Glomerular visceral epithelial cell (primary cell): ENCODE measurements around the gene G6PD.
A peak's percentile ranks its signal among the peaks of the same experiment; 100 is the strongest.
"Not testable (repeated sequence)": the region's sequence is repeated elsewhere in the genome, so short reads cannot be mapped to it uniquely, and the experiment has no call there.

Experiments used
- DNase-seq: peaks from one replicate; pipeline ENCODE4 v3.0.0-alpha.2; 2016; ENCODE audit errors: extremely low spot score

Gene G6PD

GRCh38 chrX:154542723-154543424 lies 3.8 kb downstream of the G6PD start:
- DNase-seq = no peak

DNA sequence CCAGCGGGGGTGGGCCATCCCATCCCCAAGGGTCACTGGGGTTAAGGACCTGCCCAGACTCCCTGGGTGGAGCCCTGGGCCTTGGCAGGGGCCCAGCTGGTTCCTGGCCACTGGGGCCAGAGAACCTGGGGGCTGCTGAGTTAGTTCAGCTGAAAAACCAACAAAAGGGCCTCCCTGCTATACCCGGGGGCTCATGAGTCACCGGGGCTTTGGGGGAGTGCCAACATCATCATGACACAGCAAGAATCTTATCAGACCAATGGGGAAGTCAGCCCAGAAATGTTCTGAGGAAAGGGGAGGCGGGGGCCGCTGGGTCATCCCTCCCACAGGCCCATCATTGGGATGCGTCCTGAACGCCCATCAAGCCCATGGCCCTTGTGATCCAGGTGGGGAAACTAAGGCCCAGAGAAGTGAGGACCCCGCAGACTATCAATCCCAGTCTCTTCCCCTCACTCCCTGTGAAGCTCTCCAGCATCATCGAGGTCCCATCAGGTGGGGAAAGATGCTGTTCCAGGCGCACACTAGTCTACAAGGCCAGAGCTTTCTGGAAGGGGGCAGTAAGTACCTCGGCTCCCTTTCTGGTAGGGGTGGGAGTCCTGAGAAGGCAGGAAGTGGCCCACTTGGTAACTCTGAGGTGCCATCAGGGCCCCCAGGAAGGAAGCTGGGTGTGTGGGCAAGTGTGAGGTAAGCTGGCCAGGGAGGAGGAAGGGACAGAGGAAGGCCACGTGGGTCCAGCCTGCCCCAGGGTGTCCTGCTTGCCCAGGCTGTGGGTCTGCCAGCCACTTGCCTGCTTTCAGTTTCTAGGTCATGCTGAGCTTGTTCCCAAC lies 4.5 kb downstream of the G6PD start:
- DNase-seq = peak; percentile 90

DNA sequence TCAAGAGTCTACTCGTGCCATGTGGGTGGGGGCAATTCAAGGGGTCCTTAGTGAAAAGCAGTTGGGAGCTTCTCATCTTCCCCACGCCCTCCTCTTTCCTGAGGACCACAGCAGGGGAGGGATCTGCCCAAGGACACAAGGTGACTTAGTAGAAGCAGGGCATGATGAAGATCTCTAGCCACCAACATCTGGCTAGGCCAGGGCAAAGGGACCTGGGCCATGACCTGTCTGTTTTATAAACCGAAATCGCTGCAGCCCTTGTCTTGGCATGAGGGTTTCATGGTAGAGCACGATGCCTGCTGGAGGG lies 5.1 kb downstream of the G6PD start:
- no peak for DNase-seq

DNA sequence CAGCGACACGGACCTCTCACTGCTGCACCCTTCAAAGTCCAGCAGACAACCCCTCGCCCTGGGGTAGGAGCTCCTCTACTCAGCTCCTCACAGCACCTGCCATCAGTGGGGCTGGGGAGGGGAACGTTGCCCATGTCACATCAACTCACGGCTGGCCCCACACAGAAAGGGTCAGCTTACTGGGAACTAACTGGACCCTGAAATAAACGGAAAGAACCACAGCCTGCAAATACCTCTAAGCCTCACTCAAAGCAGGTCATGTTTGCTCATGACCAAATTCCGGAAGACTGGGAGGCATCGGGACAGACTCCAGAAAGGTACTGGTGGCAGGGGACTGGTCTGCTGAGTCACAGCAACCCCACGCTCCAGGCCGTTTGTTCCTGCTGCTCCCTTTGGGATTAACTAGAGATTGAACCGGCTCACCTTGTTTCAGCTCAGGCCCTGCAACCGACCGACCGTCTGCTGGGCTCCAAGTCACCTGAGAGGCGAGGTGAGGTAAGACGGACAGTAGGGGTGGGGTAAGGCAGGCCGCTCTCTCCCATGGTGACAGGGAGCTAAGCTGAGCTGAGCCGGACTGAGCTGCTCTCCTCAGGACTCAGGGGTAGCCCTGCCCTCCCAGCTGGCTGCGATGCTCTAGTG lies 5.6 kb downstream of the G6PD start:
- DNase-seq = no peak

GRCh38 chrX:154540365-154540764 lies 6.3 kb downstream of the G6PD start:
- not testable (repeated sequence) for DNase-seq

DNA sequence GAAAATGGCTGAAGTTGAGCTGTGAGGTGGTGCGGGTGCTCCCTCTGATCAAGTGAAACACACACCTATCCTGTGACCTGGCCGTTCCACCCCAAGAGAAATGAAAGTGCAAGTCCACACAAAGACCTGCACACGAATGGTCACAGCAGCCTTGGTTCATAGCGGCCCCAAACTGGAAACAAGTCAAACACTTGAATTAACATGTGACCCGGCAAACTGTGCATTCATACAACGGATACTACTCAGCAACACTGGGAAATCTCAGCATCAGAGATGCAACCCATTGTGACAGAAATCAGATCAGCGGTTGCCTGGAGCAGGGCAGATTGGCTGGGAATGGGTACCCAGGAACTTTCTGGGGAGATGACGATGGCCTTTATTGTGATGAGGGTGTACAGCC lies 7.6 kb downstream of the G6PD start:
- no peak for DNase-seq

DNA sequence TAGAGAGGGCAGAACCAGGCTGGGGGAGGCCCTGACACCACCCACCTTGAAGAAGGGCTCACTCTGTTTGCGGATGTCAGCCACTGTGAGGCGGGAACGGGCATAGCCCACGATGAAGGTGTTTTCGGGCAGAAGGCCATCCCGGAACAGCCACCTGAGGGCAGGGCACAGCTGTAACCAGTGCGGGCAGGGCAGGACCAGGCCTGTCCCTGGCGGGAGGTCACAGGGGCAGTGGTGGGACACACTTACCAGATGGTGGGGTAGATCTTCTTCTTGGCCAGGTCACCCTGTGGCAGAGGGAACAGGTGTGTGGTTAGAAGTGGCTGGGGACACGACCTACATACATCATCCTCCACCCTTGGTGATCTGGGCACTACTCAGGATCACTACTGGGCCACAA lies 10.8 kb downstream of the G6PD start:
- no peak for DNase-seq

DNA sequence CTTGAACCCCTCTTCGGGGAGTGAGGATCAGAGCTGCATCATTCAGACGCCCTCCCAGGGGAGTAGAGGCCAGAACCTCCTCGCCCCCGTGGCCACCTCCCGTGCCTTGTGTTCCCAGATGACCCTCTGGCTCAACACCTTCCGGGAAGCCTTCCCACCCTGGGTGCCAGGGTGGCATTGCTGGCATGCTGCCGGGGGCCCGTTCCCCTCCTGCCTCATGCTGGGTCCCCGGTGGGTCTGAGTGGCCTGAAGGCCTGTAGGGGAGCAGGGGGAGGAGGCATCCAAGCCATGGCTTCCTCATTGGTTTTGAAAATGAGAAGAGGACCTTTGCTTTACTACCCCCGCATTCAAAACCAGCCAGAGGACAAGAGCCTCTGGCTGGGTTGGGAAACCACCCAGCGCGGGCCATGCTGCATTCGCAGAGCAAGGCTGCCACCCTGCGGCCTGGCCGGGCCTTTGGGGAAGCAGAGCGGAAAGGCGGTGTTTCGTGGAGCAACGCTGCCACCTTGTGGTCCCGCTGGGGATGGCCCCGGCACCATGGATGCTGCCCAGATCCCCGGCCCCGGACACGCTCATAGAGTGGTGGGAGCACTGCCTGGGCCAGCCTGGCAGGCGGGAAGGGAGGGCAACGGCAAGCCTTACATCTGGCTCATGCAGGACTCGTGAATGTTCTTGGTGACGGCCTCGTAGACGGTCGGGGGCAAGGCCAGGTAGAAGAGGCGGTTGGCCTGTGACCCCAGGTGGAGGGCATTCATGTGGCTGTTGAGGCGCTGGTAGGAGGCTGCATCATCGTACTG lies 11.9 kb downstream of the G6PD start:
- peak; percentile 79 for DNase-seq

GRCh38 chrX:154532690-154533089 lies 14.0 kb downstream of the G6PD start:
- no peak for DNase-seq

DNA sequence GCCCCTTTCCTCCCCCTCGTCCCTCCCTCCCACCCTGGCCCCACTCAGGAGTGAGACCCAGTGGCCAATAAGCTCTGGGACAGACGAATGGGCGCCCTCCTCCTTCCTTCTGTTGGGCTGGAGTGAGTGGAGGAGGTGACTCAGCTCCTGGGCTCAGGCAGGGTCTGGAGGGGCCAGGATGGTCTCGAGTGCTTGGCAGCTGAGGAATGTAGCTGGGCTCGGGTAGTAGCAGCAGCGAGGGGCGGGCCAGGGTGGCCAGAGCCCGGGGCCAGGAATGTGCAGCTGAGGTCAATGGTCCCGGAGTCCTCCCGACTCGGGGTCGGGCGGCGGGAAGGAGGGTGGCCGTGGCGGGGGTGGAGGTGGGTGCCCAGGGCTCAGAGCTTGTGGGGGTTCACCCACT lies 15.0 kb downstream of the G6PD start:
- DNase-seq = peak; percentile 72

DNA sequence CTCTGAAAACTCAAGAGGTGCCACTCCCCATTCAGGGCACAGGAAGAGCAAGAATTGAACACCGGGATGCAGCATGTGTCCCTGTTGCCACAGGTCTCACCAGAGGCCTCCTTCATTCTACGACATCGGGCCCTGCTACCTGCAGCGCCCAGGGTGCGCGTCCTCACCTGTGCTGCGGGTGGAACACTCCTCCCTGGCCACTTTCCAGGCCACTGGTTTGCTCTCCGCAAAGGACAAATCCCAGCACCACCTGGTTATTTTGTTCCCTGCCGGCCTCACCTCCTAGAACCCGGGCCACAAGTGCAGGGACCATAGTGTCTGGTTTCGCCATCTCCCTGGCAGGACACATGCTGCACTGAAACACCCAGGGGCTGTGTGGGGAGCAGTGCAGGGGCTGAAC lies 16.4 kb downstream of the G6PD start:
- no peak for DNase-seq

GRCh38 chrX:154529206-154529612 lies 17.4 kb downstream of the G6PD start:
- peak; percentile 34 for DNase-seq

- DNase-seq = peak; percentile 74
These were observed 19.6 kb downstream of the G6PD start for GRCh38 chrX:154526901-154527675.

DNA sequence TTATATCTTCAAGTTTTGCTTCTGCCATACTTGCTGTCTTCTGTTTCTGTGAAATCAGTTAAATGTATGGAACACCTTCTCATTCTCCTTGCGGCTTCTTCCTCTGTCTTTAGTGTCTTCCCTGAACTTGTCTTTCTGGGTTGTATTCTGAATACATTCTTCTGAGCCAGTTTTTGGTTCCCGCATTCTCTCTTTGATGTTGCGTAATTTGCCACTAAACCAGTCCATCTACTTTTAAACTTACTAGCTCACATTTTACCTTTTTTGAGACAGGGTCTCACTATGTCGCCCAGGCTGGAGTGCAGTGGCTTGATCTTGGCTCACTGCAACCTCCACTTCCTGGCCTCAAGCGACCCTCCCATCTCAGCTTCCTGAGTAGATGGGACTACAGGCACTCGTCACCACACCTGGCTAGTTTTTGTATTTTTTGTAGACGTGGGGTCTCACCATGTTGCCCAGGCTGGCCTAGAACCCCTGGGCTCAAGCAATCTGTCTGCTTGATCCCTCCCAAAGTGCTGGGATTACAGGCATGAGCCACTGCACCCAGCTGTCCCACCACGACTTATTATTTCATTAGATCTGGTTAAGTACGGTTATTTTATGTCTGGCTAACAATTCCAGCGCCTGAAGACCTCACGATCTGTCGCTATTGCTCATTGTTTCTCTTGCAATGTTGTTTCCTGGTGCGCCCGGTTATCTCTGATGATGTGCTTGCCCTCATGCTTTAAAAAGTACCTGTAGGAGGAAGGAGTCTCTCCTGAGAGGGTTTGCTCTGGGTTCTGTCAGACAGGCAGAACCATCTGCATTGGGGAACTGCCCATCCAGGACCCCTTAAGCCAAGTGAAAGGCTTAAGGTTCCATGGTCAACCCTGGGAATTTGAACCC lies 20.8 kb downstream of the G6PD start:
- DNase-seq = no peak

GRCh38 chrX:154519389-154519788 lies 27.3 kb downstream of the G6PD start:
- DNase-seq = no peak

DNA sequence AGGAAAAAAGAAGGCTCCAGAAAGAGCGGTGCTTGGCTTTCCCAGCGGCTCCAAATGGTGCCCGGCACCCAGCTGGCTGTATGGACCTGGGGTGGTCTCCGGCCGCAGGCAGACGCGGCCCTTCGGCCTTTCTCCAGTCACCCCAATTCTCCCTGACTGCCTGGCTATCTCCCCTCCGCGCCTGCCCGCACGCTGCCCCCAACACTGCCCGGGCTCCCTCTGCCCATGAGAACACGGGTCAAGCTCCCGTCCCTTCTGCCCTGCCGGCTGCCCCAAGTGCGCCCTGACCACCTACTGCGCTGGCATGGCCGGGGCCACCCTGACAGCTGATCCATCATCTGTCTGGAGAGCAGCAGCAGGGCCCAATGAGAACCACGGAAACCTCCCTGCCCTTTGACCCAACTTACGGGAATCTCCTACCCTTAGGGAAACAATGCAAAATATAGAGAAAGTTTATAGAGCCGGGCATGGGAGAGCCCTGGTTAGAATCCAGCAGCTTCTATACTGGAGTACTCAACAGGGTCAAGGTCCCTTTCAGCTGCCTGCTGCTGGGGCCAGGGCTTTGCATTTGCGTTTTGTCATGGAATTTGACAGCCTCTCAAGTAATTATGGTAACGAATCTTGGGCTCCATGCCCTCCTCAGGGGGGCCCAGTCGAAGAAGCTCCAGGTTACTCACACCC lies 29.4 kb downstream of the G6PD start:
- DNase-seq = no peak

GRCh38 chrX:154516656-154517100 lies 30.0 kb downstream of the G6PD start:
- no peak for DNase-seq

DNA sequence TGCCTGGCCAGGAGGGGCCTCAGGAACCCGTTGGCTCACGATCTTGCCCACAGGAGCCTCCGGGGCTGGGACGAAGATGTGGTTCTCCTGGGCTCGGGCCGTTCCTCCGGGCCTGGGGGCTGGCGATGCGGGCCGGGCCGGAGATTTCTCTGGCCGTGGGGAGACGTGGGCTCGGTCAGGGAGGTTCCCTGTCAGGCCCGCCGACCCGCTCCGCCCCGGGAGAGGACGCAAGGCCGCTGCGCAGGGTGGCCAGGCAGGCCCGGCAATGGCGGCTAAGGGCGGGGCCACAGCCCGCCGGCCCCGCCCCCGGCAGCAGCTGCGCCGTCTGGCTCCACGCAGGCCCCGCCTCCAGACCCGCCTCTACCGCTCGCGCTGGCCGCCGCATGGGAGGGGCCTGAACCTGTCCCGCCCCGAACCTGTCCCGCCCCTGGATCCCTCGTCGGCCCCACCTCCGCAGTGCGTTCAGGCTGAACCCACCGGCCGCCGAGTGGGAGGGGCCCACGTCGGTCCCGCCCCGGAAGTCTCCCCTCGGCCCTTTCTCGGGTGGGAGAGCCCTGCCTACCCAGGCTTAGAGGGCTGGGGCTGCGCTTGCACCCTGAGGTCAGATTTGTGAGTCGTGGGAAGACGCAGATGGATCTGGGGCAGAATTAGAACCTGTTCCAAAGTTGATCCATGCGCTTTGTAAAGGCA lies 30.5 kb downstream of the G6PD start, which contains the start of gene FAM3A:
TSS of gene FAM3A (minus strand) at position 267 of the 690 bp plus-strand sequence. CDS start 460 bp downstream, outside the sequence.
- DNase-seq = peak; percentile 90
